Measurements from ENCODE around the gene ISLR.

ISLR gene

DNA sequence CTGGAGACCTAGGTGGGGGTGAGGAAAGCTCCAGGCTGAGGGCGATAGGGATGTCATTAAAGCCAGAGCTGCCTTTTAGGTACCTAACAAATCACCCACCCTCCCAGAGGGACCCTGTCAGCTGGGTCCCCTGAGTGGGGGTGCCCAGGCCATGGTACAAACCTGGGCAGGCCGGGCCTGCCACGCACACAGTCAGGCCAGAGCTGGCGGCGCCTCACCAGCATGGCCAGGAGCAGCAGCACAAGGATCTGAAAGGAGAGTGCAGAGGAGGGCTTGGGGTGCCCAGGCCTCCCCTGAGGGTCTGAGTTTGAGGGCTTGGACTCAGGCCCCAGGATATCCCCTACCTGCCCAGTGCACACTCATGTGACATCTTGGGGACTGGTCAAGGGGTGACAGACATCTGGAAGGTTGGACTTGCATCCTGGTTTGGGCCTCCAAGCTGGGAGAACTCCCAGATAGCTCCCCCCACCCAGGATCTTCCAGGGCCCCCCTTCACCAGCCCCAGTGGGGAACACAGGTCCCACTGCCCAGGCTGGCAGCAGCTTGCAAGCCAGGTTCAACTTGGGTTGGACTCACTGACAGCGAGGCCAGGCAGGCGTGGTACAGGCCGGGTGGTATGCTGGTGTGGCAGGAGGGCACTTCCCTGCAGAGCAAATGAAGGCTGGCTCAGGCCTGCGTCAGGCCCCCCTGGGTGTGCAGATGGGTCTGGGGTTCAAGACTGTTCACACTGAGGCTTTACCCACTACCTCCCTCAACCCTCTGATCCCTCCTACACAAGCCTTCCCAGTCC is 23.9 kb downstream of the ISLR start:
- no peak for DNase-seq

DNA sequence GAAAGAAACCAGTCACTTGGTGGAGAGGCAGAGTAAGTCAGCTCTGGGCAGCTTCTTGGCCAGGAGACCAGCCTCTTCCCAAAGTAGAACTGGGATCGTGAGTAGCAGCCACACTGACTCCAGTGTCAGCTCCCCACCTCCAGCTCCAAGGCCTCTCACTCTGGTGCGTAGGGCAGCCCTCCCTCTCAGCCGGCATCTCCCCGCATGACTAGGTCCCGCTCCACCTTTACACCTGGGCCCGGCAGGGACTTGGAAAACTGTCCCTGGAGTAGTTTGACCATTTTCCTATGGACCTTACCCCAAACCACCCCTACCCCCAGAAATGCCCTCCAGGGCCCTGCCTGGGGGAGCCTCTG is 25.8 kb downstream of the ISLR start:
- DNase-seq: no peak

DNA sequence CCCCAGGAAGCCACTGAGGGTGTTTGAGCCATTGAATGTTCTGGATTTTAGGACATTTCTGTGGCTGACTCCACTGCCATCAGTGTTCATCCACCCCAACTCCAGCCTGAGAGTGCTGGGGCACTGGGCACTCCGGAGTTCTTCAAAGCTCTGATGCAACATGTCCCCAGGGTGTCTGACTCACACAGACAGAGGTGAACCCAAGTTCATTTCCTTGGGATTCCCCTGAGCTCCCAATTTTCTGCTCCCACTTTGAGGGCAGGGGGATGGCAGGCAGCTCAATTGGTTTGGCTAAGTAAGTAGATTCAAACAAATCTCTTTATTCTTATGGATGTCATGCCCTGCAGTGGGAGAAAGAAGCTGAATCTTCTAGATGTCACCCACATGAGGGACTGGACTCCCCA is 26.9 kb downstream of the ISLR start:
- DNase-seq: no peak

DNA sequence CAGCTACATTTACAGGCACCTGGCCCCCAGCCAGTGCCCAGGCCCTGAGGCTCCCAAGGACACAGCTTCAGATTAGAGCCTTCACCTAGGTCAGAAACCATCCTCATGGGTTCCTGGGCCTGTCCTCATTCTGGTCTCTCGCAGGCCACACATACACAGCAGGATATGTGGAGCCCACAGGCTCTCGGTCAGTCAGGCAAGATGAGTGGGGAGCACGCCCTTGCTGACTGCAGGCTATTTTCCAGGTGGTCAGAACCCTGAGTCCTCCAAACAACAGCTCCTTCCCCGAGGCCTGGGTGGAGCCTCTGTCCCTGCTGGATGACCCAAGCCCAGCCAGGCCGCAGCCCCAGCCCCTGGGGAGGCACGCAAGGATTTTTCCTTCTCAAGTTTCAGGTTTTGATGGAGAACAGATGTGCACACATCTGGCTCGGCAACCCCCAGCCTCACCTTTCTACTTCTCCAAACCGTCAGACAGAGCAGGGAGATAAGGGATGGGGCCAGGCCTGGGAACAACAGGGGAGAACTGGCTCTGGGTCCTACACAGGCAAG is 27.4 kb downstream of the ISLR start:
- no peak for DNase-seq

DNA sequence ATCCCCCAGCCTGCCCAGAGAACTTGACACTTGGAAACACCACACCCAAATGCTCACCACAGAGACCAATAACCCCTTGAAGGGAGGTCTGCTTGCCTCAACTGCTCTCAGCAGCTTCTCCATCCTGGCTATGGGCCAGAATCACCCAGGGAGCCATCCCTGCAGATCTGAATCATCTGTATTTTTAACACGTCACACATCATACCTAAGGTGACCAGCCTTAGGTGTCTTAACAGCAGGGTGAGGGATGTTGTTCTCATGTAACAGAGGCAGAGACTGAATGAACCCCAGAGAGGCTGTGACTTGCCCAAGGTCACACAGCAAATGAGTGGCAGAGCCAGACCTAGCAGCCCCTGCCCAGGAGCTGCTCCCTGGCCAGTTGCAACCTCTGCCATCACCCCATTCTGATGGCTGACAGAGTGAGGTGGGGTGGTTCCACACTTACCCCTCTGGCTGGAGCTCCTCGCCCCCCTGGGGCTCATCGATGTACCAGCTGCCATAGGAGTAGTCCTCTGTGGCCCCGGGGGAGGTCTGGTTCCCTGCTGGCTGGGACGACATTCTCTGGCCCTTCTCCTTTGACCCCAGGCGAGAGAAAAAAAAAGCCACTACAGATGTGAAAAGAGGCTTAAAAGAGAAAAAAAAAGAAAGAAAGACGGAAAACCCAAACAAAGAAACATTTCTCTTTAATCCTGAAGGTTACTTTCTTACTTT is 28.4 kb downstream of the ISLR start:
- DNase-seq: no peak

DNA sequence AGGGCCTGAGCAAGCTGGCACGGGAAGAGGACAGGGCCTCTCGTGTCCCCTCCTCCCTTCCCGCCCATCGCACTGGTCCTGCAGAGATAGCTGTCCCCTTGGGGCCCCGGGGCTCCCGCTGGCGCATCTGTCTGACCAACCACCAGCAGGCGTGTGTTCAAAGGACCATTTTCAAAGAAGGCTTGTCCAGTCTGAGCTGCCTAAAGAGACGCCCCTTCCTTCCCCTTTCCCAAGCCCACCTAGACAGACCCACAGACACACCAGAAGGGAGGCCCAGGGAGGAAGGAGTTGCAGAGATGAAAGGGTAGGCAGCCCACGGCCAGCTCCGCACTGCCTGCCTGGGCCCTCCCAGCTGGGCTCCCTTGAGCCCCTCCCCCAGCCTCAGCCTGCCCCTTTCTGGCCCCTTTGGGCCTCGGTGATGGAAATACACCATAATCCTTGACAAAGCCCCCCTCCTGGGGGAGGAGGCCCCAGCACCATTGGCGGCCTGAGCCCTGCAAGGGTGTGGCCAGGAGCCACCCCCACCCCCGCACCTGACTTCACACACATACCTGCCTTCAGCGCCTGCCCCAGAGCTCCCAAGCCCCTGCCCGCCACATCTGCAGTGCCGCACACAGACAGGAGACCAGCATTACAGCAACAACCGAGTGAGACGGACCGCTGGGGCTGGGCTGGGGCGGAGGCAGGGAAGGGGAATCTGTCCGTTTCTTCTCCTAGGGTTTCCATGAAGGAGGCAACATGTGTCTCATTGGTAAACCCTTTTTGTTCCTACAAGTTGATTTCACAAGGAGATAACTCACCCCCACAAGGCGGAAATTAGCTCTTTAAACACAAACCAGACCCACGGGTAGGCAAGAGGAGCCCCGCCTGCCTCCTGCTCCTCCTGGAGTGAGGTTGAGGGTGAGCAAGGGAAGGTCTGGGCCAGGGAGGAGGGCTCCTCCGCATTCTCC is 29.2 kb downstream of the ISLR start, which contains the start of gene STRA6:
Gene STRA6 (minus strand): TSS at position 336 of the 950 bp plus-strand sequence. CDS start 520 bp downstream, outside the sequence.
- no peak for DNase-seq

DNA sequence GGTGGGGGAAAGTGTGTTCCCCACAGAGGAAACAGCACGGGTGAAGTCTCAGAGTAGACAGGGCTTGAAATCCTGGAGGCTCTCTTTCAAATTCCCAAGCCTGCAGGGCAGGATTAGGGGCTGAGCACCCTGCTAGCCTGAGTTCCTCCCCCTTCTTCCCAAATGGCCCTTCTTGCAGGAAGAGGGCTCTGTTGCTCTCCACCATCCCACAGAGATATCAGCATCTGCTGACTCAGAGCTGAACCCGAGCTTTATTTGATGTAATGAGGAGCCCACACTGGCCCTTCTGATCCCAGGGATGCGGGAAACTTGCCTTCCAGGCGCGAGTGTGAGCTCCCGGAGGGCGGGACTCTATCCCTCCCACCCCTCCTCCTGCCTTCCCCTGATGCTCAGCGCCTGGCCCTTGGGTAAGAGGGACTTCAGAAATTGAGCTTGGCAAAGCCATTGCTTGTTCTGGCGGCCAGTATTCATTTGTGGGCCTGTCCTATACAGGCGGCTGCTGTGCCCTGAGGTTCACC is 30.5 kb downstream of the ISLR start:
- no peak for DNase-seq

DNA sequence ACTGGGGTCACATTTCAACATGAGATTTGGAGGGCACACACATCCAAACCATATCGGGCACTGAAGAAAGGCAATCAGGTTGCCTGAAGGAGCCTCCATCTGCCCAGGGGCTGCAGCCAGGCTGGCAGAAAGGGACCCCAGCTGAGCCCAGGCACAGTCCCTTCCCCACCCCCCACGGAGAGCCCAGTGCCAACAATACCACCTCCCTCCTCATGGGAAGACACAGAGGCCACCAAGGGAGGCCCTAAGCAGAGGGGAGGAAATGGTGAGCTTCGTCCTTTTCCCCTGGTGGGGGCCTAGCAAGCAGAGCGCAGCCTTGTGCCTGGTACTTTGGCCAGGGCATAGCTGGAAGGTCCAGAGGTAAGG is 32.1 kb downstream of the ISLR start:
- DNase-seq: no peak

DNA sequence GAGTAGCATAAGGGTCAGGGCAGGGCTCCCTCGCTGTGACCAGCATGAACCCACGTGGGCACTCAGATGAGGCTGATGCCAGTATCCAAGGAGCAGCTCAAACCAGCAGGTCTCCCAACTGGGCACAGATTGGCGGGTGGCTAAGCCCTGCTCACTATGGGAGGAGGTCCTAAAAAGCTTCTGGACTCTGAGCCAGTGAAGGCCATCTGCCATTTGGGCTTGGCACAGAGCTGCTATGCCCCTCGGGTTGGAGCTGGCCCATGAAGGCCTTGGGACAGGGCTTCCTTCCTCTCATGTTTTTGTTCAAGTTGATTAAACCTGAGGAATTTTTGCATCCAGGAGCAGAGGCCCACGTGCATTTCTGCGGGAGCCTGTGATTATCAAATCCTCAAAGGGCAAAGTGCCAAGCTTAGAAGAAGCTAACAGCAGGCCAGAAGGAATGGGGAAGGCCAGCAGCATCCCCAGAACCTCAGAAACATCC is 33.3 kb downstream of the ISLR start:
- no peak for DNase-seq

DNA sequence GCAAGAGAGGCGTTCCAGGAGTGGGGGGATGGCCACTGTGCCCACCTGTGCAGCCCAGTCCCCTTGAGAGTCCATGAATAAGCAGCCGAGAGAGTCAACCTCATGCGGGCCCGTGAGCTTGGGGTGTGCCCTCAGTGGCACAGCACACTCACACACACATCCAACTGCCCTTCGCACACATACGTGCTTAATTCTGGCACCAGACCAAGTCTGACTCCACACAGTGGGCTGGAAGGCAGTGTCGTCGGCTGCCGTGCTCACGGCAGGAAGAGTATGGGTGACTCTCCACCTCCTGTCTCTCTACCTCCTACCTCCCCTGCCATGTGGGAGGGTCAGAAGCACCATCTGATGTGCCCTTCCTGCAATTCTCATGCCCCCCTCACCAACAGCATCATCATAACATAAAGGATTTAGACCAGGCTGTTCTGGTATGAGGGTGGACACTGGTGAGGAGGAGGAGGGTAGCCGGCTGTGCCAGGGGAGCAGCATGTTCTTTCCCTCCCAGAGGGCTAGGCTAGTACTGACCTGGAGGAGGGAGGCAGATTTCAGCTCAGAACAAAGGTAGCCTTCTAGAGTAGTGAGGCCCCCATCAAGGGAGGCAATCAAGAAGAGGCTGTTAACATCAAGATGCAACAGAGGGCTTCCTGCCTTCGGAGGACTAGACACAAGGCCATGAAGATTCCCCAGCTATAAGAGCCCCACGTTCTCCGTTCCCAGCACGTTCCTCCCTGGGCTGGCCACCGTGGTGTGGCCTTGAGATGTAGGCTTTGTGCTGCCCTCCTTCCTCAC is 34.3 kb downstream of the ISLR start:
- DNase-seq: no peak

DNA sequence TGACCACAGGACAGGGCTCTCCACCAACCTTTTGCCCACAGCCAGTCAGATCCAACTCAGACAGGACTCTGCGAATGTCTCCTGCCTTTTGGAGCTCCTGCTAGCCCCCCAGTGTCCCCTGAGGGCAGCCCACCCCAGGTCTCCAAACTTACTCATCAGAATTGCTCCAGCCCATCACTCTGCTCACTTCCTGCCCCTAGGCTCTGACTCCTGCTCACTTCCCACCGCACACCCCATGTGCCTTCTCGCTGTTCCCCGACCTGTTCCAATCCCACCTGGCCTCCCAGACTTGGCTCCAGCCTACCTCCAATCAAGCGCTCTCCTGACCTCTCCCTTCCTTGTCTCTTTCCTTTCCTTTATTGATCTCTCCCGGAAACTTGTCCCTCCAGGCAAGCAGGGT is 35.0 kb downstream of the ISLR start:
- no peak for DNase-seq

DNA sequence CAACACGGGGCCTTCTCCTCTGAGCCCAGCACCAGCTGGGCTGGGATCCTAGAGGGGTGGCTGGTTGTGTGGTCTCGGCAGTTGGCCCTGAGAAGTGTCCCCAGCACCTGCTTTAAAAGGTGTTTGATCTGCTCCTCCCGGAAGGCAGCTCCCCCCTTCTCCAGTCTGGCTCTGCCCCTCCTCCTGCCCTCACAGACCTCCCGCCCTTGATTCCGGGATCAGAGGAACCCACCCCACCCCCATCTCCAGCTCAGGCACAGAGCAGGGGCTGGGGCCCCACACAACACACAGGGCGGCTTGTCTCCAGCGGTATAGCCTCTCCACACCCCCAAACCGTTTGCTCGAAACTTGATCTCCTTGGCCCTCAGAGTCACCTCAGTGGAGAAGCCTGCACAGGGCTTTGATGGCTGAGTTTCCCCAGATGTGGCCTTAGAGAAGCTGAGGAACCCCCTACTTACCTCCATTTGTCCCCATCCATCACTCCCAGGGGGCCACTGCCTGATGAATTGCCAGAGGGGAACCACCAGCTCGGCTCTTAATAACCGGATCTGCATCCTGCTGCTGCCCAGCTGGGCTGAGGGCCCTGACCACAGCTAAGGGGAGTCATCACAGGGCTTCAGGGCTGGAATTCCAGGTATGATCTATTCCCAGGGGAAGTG is 35.5 kb downstream of the ISLR start:
- no peak for DNase-seq

DNA sequence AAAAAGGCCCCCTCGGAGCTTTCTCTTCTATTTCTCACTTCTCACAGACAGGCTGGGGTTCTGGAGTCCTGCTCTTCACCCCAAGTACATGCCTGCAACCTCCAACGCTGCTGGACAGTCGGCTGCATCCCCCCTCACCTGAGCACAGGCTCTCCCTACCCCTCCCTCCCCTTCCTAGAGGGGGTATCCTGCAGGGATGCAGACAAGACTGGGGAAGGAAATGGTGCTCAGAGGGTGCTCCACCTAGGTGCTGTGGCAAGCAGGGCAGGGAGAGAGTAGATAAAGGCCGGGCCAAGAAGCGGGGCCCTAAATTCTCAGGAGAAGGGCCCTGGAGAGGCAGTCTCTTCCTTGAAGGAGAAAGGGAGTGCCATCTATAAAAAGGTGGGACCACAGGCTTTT is 36.0 kb downstream of the ISLR start:
- no peak for DNase-seq

DNA sequence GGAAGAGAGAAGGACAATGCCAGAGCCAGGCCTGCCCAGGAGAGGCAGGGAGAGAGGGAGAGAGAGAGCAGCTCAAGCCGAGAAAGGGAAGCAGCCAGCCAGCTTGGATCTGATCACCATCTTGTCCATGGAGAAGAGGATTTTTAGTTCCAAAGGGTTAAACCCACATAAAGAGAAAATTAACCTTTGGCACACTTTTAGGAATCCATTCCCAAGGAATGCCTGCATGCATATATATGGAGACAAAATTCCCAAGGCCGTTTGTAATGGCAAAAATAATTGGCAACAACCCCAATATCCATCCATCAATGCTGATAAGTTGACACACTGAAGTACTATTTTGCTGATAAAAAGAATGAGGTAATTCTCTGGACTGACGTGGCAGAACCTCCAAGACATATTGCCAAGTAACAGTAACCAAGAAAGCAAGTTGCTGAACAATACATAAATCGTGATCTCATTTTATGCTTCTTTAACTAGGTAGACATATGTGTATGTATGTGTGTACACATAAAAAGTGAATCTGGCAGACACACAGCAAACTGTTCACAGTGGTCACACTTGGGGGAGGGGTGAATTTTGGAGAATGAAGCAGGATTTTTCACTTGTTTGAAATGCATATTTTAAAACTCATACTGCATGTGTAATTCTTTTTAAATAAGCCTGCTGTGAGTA is 36.6 kb downstream of the ISLR start:
- DNase-seq: no peak

DNA sequence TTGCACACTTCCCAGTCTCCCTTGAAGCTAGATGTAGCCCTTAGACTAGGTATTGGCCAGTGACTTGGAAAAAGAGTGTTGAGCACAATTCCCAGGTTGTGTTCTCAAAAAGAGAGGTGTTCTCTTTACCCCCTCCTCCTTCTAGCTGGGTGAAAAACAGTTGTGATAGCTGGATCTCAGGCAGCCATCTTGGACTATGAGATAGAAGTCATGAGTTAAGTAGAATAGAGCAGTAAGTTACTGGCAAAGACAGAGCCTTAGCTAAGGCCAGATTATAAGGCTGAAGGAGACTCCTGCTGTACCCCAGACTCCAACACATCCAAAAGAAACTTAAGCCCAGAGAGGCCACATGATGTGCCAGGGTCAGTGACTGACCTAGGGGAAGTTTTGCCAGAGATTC is 37.2 kb downstream of the ISLR start:
- no peak for DNase-seq

DNA sequence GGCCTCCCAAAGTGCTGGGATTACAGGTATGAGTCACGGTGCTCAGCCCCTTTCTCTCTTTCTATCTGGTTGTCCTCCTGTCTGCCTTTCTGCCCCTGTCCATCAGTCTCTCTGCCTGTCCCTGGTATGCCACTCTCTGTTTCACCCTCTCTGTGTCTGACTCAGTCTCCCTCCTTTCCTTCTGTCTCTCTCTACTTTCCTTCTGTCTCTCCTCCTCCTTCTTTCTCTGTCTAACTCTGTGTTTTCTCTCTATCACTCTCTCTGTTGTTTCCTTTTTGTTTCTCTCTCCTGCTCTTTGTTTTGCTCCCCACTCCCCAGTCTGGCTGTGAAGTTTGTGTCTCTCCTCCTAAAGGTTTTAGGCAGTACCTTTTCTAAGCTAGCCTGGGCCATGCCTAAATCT is 38.1 kb downstream of the ISLR start:
- DNase-seq: no peak

DNA sequence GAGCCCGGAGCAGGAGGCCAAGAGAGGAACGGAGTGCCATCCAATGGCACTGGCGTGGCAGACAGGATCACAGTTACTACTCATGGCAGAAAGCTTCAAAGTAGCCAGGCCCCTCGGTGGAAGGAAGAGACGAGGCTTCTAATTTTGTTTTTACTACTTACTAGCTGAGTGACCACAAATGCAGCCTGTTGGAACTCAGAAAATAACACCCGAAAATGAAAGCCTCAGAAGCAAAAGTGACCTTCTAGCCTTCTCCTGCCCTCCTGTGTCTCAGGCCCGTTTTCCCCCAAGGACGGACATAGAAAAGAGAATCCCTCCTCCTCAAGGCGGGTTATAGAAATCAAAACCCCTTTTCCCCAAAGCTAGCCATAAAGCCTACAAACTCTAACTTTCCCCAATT is 39.0 kb downstream of the ISLR start:
- no peak for DNase-seq

DNA sequence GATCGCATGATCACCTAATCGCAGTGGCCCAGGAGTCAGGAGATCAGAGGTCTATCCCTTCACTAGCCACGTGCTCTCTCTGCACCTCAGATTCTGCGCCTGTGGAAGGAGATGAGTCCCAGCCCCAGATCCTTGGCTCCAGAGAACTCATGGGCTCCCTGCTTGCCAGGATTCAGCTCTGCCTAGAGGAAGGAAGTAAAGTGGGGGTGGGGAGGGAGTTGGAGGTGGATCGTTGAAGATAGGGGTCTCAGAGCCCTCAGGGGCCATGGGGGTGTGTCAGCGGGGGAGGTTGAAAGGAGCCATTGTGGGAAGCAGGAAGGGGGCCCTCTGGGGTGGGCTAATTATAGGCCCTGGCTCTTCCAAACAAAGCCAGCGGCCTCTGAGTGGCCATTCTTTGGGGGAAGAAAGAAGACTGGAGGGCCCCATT is 40.4 kb downstream of the ISLR start:
- DNase-seq: no peak

DNA sequence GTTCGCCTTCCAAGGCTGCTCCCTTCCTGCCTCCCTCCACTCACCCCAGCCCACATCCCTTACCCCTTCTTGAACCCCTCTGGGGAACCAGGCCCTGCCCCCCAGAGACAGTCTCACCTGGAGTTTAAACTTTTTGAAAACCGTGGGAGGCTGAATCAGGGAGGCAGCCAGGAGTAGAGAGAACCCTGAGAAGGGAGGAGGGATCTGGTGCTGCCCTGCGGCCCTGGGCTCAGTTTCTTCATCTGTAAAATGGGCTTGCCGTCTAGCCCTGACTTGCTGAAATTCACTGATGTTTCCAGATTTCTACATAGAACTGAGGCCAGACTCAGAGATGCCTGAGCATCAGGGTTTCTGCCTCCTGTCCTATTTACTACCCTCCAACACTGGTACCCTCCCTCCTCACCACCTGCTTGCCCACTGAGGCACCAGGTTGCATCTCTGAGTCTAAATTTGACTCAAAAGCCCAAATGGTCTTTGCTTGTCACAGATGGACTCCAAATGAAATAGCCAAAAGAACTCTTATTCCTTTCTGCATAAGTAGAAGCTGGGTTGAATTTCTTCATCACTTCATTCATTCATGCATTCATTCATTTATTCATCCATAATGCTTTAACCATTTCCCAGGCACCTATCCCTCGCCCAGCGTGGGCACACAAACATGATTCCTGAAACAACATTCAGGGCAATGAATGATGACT is 41.0 kb downstream of the ISLR start:
- no peak for DNase-seq

DNA sequence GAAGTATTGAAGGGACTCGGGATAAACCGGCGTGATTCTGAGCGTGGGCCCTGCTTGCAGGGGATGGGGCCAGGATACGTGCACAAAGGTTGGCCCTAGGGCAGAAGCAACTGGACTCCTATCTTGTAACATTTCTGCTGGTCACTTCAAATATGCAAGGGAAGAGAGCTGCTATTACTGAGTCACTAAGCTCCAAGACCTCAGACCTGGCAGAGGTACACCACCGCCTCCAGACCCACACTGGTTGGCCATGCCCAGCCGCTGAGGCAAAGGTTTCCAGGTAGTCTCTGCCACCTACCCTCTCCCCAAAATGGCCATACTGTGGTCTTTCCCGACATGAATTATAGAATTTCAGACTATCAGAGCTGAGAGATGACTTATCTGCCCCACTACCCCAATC is 42.4 kb downstream of the ISLR start:
- no peak for DNase-seq

All from stimulated activated CD4-positive, alpha-beta T cell treated with anti-CD3 and anti-CD28 coated beads, Interleukin-4, amount 100 ng/mL, for 24 hours (primary cell).